Neural cell (in vitro differentiated cells): ENCODE data around the gene TTYH1. TPM values are rescaled to one million over a fixed set of nuclear protein-coding genes. Genes with fewer than 3 reads are reported as not detected.

Experiments used
- H2AFZ ChIP-seq: fragments of 200-600, 300-800 bp; sonication (generic), shearing (Covaris generic); 2 replicates; pipeline ENCODE4 v1.6.0; 2014; ENCODE audit warnings: low read depth, mild to moderate bottlenecking, antibody characterized with exemption, low read length, moderate library complexity
- H3F3A ChIP-seq: fragments of 200-600 bp; shearing (Covaris generic); 2 replicates; pipeline ENCODE4 v1.6.1; 2016; ENCODE audit warnings: mild to moderate bottlenecking, moderate library complexity, mixed read lengths, antibody characterized with exemption, low read length; ENCODE audit not compliant: insufficient read depth, poor library complexity, severe bottlenecking
- H3K27ac ChIP-seq: fragments of 200-600, 300-800 bp; sonication (generic), shearing (Covaris generic); 2 replicates; pipeline ENCODE4 v1.5.1; 2014; ENCODE audit warnings: mild to moderate bottlenecking, low read length, moderate library complexity
- H3K27me3 ChIP-seq: fragments of 300-800, 200-600 bp; sonication (generic), shearing (Covaris generic); 2 replicates; pipeline ENCODE4 v1.6.0; 2014; ENCODE audit warnings: mild to moderate bottlenecking, low read depth, low read length, moderate library complexity; ENCODE audit not compliant: insufficient read depth
- H3K36me3 ChIP-seq: fragments of 300-800, 200-600 bp; sonication (generic), shearing (Covaris generic); 2 replicates; pipeline ENCODE4 v1.5.1; 2014; ENCODE audit warnings: mild to moderate bottlenecking, antibody characterized with exemption, low read length, moderate library complexity; ENCODE audit not compliant: insufficient read depth
- H3K4me2 ChIP-seq: fragments of 300-800, 200-600 bp; sonication (generic), shearing (Covaris generic); 2 replicates; pipeline ENCODE4 v1.6.0; 2014; ENCODE audit warnings: mild to moderate bottlenecking, low read length
- H3K4me3 ChIP-seq: fragments of 300-800, 200-600 bp; sonication (generic), shearing (Covaris generic); 2 replicates; pipeline ENCODE4 v1.5.1; 2014; ENCODE audit warnings: mild to moderate bottlenecking, low read length, moderate library complexity
- H3K79me2 ChIP-seq: fragments of 200-600 bp; shearing (Covaris generic); replicated peaks from 2 replicates; pipeline ENCODE4 v1.6.0; 2014; ENCODE audit warnings: mild to moderate bottlenecking, low read length, moderate library complexity; ENCODE audit not compliant: insufficient read depth
- H3K9ac ChIP-seq: fragments of 300-800, 200-600 bp; sonication (generic), shearing (Covaris generic); 2 replicates; pipeline ENCODE4 v1.6.1; 2016; ENCODE audit warnings: mild to moderate bottlenecking, low read length, mixed read lengths
- H3K9me2 ChIP-seq: fragments of 200-600 bp; shearing (Covaris generic); 2 replicates; pipeline ENCODE4 v1.6.1; 2016; ENCODE audit warnings: mild to moderate bottlenecking, low read length, mixed read lengths; ENCODE audit not compliant: insufficient read depth
- H3K9me3 ChIP-seq: fragments of 200-600, 300-800 bp; sonication (generic), shearing (Covaris generic); 2 replicates; pipeline ENCODE4 v1.6.1; 2016; ENCODE audit warnings: mild to moderate bottlenecking, mixed run types, low read length, moderate library complexity, mixed read lengths
- H4K20me1 ChIP-seq: fragments of 200-600 bp; shearing (Covaris generic); 2 replicates; pipeline ENCODE4 v1.6.1; 2016; ENCODE audit warnings: mild to moderate bottlenecking, mixed run types; ENCODE audit not compliant: insufficient read depth
- CTCF ChIP-seq: fragments of 450-650 bp; IDR thresholded peaks from 2 replicates; pipeline ENCODE4 v1.5.1; 2014; ENCODE audit warnings: antibody characterized with exemption, mild to moderate bottlenecking, moderate library complexity; ENCODE audit not compliant: poor library complexity, severe bottlenecking
- EP300 ChIP-seq: fragments of 450-650 bp; conservative IDR thresholded peaks from 2 replicates; pipeline ENCODE4 v1.6.1; 2014; ENCODE audit warnings: antibody characterized with exemption, mild to moderate bottlenecking, moderate library complexity; ENCODE audit not compliant: poor library complexity, severe bottlenecking
- EZH2 ChIP-seq: fragments of 200-600, 300-800 bp; shearing (Covaris generic), sonication (generic); IDR thresholded peaks from 2 replicates; pipeline ENCODE4 v1.6.1; 2014; ENCODE audit warnings: antibody characterized with exemption, low read length, borderline replicate concordance, mild to moderate bottlenecking; ENCODE audit not compliant: insufficient read depth, poor library complexity, severe bottlenecking
- MXI1 ChIP-seq: fragments of 450-650 bp; conservative IDR thresholded peaks from 2 replicates; pipeline ENCODE4 v1.6.1; 2014; ENCODE audit warnings: antibody characterized with exemption, mild to moderate bottlenecking; ENCODE audit not compliant: poor library complexity, severe bottlenecking
- POLR2AphosphoS5 ChIP-seq: IDR thresholded peaks from 2 replicates; pipeline ENCODE4 v1.6.1; 2012
- RAD21 ChIP-seq: fragments of 450-650 bp; conservative IDR thresholded peaks from 2 replicates; pipeline ENCODE4 v1.6.1; 2014; ENCODE audit warnings: antibody characterized with exemption, mild to moderate bottlenecking, moderate library complexity
- REST ChIP-seq: IDR thresholded peaks from 2 replicates; pipeline ENCODE4 v1.6.1; 2012; ENCODE audit warnings: borderline replicate concordance
- SMC3 ChIP-seq: fragments of 450-650 bp; conservative IDR thresholded peaks from 2 replicates; pipeline ENCODE4 v1.6.1; 2014; ENCODE audit warnings: antibody characterized with exemption, mild to moderate bottlenecking, moderate library complexity; ENCODE audit not compliant: poor library complexity
- TAF1 ChIP-seq: IDR thresholded peaks from 2 replicates; pipeline ENCODE4 v1.6.1; 2012; ENCODE audit warnings: low read depth
- polyA plus RNA-seq: library from polyadenylated mRNA; depleted of rRNA; stranded (reverse); fragments of >200 nt; gene quantifications from 2 replicates; pipeline ENCODE4 v1.2.3, GENCODE V29; 2014
- small RNA-seq, 3 experiments: library from RNA; depleted of rRNA; stranded (forward); fragments of <200 nt; gene quantifications; one replicate each; pipeline ENCODE3, GENCODE V24; 2012

Gene TTYH1
- polyA plus RNA-seq, 1 donor from 2014 or later = 36.1 TPM

GRCh38 chr19:54485851-54486250, 70.6 kb downstream of the TTYH1 start:
- Histone ChIP-seq H2AFZ (no peak overlapping the region), H3K27ac (no peak overlapping the region), H3K9me2 (no peaks in the 10 kb centered on the region), H3K9ac (no peak overlapping the region), H3K4me3 (no peak overlapping the region), H3K9me3 (no peaks in the 10 kb centered on the region), H3K79me2 (no peaks in the 10 kb centered on the region), H3K4me2 (no peak overlapping the region), H3K36me3 (no peaks in the 10 kb centered on the region), H3F3A (no peaks in the 10 kb centered on the region), H3K27me3 (no peaks in the 10 kb centered on the region), H4K20me1 (no peaks in the 10 kb centered on the region)
- TF ChIP-seq POLR2AphosphoS5 = no peak
- TF ChIP-seq CTCF = no peak
- no peak for TF ChIP-seq SMC3
- no peak for TF ChIP-seq TAF1
- TF ChIP-seq EZH2 = no peak
- TF ChIP-seq REST = no peak
- no peak for TF ChIP-seq RAD21
- no peak for TF ChIP-seq MXI1
- no peak for TF ChIP-seq EP300

Small RNA genes within 50 kb of the gene (small RNA-seq; reads per million reads assigned to genes)
- 0 reads per million in 3 experiments for gene AC245884.3

Other genes starting within 250 kb of the TTYH1 start
- gene TMC4, start 242.3 kb upstream of the TTYH1 start, polyA plus RNA-seq = 0.15 and 2.2 TPM in 2 replicates
- 19.0 and 25.1 TPM in 2 replicates for gene MBOAT7, start 225.9 kb upstream of the TTYH1 start, polyA plus RNA-seq
- gene TSEN34, start 224.2 kb upstream of the TTYH1 start, polyA plus RNA-seq = 113 and 130 TPM in 2 replicates
- gene RPS9, start 214.6 kb upstream of the TTYH1 start, polyA plus RNA-seq = 1,693 and 1,965 TPM in 2 replicates
- gene LILRB3, start 192.5 kb upstream of the TTYH1 start, polyA plus RNA-seq = not detected in 2 replicates
- gene LILRA6, start 172.7 kb upstream of the TTYH1 start, polyA plus RNA-seq = not detected in 2 replicates
- gene LILRB5, start 158.2 kb upstream of the TTYH1 start, polyA plus RNA-seq = not detected in 2 replicates
- not detected in 2 replicates for gene LILRB2, start 134.4 kb upstream of the TTYH1 start, polyA plus RNA-seq
- not detected in 2 replicates for gene LILRA5, start 102.3 kb upstream of the TTYH1 start, polyA plus RNA-seq
- gene LILRA4, start 76.3 kb upstream of the TTYH1 start, polyA plus RNA-seq = not detected in 2 replicates
- gene LAIR1, start 50.5 kb upstream of the TTYH1 start, polyA plus RNA-seq = not detected in 2 replicates
- gene LENG8, start 33.7 kb downstream of the TTYH1 start, polyA plus RNA-seq = 24.2 and 50.8 TPM in 2 replicates
- gene LENG9, start 48.3 kb downstream of the TTYH1 start, polyA plus RNA-seq = 0.58 and 0.82 TPM in 2 replicates
- gene CDC42EP5, start 57.8 kb downstream of the TTYH1 start, polyA plus RNA-seq = not detected in 2 replicates
- not detected in 2 replicates for gene LAIR2, start 87.4 kb downstream of the TTYH1 start, polyA plus RNA-seq
- gene LILRA2, start 158.3 kb downstream of the TTYH1 start, polyA plus RNA-seq = not detected in 2 replicates
- not detected in 2 replicates for gene LILRA1, start 178.2 kb downstream of the TTYH1 start, polyA plus RNA-seq
- gene LILRB1, start 215.0 kb downstream of the TTYH1 start, polyA plus RNA-seq = not detected in 2 replicates
- not detected in 2 replicates for gene LILRB4, start 247.5 kb downstream of the TTYH1 start, polyA plus RNA-seq